Measurements from ENCODE around the gene KREMEN2.

Gene KREMEN2

DNA sequence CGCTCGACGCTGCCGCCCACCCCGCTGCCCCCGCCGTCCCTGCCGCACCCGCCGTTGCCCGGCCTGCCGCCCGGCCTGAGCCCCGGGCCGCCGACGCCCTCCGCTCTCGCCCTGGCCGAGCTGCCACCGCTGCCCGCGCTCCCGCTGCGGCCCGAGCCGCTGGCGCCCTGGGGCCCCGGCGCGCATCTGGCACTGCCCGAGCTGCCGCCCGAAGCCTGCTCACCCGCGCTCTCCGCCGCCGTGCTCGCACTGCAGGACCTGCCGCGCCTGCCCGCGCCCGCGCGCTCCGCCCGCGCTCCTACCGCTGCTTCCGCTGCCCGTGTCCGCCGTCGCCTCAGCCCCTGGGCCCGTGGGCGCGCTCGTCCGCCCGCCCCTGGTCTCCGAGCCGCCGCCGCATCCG is 40.2 kb downstream of the KREMEN2 start:
- DNase-seq (ENCODE audit: low read depth), result no peak

DNA sequence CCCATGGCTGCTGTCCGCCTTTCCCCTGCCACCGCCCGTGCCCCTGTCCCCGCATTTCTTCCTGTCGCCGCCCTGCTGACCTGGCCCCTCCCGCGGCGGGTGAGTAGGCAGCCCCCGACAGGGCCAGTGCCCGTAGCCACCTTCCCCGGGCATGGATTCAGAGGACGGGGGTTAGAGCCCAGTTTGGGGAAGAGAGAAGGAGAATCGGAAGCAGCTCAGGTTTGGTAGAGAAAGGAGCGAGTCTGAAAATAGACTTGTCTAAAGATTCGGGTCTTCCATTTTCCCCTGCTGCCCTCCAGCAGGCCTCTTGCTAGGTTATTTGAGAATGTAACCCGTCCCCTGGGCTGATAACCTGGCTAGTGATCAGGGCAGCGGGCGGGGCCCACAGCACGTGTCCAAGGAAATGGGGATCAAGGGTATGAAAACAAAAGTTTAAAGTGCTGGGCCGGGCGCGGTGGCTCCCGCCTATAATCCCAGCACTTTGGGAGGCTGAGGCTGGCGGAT is 40.8 kb downstream of the KREMEN2 start:
- DNase-seq (ENCODE audit: low read depth), result no peak

DNA sequence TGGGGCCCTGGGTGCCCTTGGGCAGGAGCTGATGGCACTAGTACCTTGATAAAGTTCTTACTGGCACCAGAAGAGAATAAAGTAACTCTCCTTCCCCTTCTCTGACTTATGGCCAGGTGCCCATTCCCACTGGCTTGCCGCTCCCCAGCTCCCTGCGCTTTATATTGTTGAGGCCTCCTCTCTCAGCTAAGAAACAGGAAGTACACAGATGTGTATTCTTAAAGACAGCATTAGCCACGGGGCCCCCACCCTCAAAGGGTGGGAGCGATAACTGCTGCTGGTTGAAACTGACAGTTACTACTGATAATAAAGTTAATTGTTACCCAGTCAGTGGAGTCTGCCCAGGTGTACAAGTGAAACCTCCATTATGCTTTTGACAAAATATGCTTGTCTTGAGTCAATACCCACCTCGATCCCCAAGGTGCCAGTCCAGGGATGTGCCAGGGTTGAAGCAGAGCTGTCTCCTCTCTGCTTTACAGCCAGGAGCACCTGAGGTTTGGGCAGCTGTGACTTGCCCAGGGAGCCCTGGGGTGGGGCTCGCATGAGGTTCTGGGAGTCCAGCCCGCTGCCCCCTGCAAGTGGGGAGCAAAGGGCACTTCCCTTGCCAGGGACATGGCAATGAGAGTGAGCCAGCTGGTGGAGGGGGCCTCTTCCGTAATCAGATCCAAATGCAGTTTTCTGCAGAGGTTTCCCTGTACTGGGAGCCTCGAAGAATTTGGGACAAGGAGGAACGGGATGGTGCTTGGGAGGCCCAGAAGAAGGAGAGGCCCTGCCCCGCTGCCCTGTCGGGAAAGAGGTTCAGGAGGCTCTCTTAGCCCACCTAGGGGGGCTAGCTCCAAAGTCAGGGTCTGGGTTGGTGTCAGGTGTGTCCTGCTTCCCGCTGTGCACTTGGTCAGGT is 43.2 kb downstream of the KREMEN2 start:
- no peak for DNase-seq (ENCODE audit: low read depth)

DNA sequence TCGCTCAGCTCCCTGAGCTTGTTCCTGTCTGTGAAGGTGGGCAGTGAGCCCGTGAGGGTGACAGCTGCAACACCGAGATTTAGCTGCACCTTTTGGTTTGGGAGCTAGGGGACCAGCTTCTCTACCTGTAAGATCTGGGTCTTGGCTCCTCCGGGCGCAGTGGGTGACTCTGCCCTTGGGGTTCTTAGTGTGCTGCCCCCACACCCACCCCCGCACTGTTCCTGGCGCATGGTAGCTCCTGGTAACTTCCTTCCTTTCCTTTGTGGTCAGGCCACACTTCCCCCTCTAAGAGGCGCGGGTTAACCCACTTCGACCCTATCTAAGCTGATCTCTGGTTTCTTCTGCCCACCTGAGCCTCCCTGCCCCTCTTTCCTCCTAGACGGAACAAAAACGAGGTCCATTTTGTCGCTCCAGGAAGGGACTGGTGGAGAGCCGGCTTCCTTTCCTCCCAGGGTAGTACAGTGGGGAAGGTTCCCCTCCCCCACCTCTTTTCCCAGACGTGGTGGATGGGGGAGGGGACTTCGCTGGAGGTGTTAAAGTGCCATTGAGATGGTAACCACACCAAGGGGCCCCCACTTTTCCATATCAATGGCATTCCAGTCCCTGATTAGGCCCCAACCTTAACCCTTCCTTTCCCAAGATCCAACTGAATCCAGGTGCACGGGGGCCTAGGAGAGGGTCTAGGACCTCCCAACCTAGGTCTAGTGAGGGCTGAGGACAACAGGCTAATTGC is 44.0 kb downstream of the KREMEN2 start:
- DNase-seq (ENCODE audit: low read depth), result no peak

DNA sequence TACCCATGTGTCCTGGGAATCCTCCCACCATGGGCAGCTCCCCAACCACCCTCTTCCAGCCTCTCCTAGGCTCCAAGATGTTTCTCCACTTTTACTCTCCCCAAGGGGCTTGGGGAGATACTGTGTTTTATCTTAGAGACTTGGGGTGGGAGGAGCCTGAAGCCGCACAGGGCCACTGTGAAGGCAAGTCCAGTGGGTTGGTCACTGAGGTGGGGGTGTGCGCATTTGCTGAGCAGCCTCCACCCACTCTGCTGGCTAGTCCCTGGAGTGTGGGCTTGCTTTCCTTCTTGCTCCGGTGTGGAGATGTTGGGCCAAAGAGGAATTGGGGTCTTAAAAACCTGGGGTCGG is 44.6 kb downstream of the KREMEN2 start:
- no peak for DNase-seq (ENCODE audit: low read depth)

DNA sequence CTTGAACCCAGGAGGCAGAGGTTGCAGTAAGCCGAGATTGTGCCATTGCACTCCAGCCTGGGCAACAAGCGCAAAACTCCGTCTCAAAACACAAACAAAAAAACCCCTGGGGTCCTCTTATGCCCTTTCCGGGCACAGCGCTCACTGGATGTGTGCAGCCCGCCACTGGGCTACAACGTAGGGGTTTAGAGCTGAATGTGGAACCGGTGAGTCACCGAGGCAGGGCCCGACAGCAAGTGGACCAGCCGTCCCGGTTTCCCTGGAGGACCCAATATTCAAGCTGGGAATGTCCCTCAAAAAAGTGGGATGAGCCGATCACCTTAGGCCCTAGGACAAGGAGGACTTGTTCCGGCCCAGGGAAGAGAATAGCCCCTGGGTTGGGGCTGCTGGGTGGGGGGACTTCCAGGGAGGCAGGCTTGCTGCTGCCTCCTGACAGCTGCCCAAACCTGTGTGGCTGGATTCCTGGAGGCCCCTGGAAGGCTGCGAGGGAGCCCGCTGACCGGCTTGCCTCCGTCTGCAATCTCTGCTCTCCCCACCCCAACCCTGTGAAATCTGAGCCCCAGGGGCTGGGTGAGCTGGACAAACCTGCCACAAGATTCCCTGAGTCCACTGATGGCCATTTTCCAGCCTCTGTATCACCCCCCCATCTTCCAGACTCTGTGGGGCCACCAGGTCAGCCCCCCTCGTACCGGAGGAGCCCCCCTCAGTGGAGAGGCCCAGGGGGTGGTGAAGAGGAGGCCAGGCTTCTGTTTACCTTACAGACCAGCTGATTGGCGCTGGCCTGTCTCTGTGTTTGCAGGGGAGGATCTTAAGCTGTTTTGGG is 45.7 kb downstream of the KREMEN2 start:
- no peak for DNase-seq (ENCODE audit: low read depth)

DNA sequence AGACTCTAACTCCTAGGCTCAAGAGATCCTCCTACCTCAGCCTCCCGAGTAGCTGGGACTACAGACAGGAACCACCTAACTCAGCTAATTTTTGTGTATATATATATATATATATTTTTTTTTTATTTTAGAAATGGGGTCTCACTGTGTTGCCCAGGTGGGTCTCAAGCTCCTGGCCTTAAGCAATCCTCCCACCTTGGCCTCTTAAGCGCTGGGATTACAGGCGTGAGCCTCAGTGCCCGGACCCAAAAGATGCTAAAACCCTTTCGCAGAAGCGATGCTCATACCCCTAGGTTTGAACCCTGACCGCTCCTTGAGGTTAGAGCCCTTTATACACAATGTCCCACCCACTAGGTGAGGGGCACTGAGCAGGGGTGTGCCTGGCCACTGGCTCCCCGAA is 46.4 kb downstream of the KREMEN2 start:
- no peak for DNase-seq (ENCODE audit: low read depth)

DNA sequence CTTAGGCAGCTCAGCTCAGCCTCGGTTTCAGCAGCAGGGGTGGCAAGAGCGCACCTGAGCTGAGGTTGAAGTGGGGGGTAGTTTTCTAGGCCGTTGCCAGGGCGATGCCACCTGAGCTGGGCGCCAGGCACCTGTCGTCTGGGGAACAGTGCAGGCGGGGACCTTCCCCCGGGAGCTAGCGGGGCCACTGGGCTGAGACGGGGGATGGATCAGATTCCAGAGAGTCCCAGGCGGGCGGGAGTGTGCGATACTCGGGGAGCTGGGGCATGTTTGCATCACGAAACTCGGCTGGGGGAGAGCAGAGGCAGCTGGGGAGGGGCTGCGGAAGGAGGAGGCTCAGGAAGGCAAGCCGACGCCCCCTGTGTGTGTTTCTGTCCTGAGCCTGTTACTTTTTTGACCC is 48.2 kb downstream of the KREMEN2 start:
- DNase-seq (ENCODE audit: low read depth), result no peak

DNA sequence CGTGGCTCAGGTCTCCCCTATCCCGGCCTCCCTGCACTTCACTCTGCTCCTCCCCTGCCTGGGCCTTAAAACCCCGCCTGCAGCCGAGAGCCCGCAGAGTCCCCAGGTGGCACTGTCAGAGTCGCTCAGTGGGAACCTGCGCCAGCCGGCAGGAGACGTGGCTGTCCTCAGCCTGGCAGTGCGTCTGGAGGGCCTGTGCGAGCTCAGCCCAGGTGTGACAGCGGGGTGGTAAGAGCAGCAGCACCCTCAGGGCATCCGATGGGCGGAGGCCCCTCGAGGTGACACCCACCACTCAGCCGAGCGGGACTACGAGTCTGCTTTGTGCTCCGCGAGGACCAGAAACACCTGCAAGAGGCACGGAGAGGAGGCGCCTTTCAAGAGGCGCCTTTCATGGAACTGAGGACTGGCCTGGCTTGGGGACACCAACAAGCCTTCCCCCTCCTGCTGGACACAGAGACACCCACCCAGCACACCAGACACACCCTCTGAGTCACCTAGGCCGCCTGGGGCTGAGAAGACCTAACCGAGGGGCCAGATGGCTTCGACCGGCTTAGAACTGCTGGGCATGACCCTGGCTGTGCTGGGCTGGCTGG is 48.8 kb downstream of the KREMEN2 start, which contains the start of gene CLDN9:
CLDN9 (plus strand) TSS at position 96 of the 593 bp plus-strand sequence; CDS start at position 536, 440 bp downstream.
- no peak for DNase-seq (ENCODE audit: low read depth)

DNA sequence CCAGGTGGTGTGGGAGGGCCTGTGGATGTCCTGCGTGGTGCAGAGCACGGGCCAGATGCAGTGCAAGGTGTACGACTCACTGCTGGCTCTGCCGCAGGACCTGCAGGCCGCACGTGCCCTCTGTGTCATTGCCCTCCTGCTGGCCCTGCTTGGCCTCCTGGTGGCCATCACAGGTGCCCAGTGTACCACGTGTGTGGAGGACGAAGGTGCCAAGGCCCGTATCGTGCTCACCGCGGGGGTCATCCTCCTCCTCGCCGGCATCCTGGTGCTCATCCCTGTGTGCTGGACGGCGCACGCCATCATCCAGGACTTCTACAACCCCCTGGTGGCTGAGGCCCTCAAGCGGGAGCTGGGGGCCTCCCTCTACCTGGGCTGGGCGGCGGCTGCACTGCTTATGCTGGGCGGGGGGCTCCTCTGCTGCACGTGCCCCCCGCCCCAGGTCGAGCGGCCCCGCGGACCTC is 49.4 kb downstream of the KREMEN2 start:
- DNase-seq (ENCODE audit: low read depth), result no peak

DNA sequence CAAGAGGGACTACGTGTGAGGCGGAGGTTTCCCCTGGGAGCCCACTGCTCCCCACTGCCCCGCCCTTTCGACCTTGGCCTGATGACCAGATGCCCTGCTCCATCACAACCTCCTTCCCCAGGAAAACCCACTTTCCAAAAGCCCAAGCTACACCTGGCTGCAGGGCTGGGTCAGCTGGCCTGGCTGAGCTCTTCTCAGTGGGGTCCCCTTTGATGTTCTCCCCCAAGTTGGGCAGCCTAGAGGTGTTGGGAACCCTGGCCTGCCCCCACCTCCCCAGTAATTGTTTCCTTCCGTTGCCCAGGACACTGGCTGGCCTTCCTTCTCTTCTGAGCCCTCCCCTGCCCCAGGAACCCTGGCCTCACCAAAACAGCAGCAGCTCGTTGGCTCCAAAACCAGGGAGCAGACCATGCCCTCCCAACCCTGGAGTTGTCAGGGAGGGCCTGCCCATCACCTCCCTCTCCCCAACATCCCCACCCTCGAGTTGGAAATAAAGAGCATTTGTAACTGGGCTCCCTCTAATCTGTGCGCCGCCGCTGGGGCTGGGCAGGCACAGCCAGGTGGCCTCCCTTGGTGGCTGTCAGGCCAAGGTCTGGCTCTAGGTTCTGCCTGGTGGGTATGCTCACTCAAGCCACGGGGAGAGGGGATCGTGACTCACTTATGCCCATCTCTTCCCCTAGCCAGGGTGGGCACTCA is 50.1 kb downstream of the KREMEN2 start:
- DNase-seq (ENCODE audit: low read depth), result no peak

DNA sequence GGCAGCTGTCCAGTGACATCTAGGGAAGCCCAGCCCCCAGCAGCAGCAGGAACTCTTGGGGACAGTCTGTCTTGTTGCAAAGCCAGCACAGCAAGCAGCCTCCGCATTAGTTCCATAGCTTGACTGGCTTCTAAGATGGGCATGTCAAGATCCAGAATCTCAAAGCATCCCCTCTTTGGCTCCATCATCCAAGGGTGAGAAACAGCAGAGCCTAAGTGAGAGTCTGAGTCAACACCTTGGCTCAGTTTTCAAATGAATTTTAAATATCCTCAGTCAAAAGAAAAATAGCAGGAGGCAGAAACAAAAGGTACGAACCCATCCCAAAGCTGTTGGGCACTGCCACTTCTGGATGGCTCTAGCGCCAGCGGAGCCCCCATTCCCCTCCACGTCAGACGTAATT is 50.9 kb downstream of the KREMEN2 start:
- no peak for DNase-seq (ENCODE audit: low read depth)

DNA sequence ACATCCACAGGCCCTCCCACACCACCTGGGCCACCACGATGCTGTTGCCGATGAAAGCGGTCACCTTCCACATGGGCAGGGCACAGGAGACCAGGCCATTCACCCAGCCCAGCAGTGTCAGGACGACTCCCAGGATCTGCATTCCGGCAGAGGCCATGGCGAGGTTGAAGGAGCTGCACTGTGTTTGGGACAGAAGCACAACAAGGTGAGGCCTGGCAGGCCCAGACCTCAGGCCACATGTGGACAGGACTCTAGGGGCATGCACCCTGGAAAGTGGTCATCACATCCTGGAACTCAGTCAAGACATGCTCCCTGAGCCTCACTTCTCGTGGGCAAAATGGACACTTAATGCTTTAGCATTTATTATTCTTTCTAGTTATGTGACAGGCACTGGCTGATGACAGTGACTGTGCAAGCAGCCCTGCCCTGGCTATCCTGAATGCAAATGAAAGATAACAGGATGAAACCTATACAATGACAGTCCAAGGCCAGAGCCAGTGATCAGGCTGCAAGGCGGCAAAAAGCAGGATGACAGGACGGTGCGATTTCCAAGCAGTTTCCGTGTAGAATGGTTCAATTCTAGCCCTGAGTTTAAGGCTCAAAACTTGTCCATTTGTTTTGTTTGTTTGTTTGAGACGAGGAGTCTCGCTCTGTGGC is 51.9 kb downstream of the KREMEN2 start:
- no peak for DNase-seq (ENCODE audit: low read depth)

DNA sequence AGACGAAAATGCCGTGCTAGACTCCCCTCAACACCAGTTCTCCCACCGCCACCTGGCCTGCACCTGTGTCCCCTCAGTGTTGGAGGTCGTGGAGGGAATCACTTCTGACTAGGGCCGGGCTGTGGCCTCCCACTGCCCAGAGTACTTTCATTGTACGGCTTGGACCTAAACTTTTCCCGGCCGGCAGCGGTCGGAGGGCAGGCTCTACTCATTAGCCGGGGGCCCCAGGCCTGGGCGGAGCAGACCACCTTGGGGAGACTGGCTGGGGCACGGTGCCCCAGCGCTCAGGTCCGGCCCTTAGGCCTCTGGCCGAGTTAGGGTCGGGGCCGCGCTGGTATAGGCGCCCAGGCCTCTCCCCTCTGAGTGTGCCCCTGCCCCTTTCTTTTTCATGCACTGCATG is 53.3 kb downstream of the KREMEN2 start:
- DNase-seq (ENCODE audit: low read depth), result no peak

Measured in stimulated activated CD8-positive, alpha-beta memory T cell treated with anti-CD3 and anti-CD28 coated beads, Interleukin-12 subunit alpha, Interleukin-12 subunit beta, amount 100 ng/mL, for 1 hour (primary cell).